Measurements from ENCODE around the gene ENPP3.

ENPP3 gene

GRCh38 chr6:131636880-131637792, at the start of gene ENPP3:
TSS of gene ENPP3 (plus strand) at chr6:131637302. CDS start at chr6:131637385, 83 bp downstream.
- DNase-seq = no peak

GRCh38 chr6:131587909-131588308, 49.2 kb upstream of the ENPP3 start:
- no peak for DNase-seq

DNA sequence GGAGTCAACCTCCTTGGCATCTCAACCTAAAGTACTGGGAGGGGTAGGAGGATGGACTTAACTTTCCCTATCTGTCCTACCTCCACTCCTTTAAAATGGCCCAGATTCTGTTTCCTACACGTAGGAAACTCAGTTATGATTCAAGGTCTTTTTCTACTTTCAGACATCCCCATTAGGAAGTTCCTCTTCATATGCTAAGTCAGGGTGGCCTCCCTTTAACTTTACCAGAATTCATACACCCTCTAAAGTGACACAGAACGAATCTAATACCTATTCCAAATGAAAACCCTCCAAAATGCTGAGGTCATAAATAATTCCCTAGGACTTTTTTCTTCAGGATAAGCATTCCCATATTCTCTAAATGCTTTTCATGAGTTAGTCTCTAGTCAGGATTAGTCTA, 48.5 kb upstream of the ENPP3 start:
- DNase-seq = no peak

DNA sequence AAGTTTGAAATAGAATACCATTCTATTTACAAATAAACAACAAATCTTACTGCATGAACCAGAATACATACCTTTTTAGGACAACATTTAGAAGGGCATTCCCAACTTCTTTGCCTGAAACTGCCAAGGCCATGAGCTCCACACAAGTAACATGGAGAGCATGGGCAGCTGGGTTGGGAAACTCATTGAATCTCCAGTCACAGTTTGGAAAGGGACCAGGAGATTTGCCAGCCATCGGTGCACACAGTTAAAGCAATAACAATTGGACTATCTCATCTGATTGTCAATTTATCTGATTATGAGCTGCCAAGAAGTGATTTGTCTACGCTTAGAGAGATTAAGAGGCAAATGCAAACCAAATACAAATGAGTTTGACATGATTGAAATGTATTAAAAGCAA, 44.2 kb upstream of the ENPP3 start:
- DNase-seq = no peak

- no peak for DNase-seq
Observed at GRCh38 chr6:131594074-131594473, 43.0 kb upstream of the ENPP3 start.

GRCh38 chr6:131597446-131597845, 39.7 kb upstream of the ENPP3 start:
- DNase-seq = no peak

- DNase-seq = no peak
Observed at GRCh38 chr6:131600716-131601115, 36.4 kb upstream of the ENPP3 start.

- no peak for DNase-seq
Observed at GRCh38 chr6:131602781-131603312, 34.3 kb upstream of the ENPP3 start.

GRCh38 chr6:131613296-131613925, 23.7 kb upstream of the ENPP3 start:
- no peak for DNase-seq

DNA sequence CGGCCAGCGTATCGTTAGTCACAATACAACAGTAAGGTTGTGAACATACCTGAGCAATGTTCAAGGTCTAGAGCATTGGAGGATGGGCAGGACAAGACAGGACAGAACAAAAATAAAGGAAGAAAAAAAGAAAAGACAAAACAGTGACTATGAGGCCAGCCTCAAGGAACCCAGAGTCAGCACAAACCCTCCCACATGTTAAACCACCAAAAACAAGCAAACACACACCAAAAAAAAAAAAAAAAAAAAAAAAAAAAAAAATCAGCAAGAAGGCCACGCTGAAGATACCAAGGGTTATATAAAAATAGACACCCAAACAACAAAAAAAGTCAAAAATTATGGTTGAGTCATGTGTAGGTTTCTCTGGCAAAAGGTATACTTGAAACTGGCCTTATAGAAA, 21.8 kb upstream of the ENPP3 start:
- DNase-seq = no peak

- peak; percentile 94 for DNase-seq
Observed at GRCh38 chr6:131627724-131628682, 9.1 kb upstream of the ENPP3 start, which contains the start of gene MED23. TSS of gene MED23 (minus strand) at chr6:131628242. CDS start at chr6:131628049, 193 bp downstream.

DNA sequence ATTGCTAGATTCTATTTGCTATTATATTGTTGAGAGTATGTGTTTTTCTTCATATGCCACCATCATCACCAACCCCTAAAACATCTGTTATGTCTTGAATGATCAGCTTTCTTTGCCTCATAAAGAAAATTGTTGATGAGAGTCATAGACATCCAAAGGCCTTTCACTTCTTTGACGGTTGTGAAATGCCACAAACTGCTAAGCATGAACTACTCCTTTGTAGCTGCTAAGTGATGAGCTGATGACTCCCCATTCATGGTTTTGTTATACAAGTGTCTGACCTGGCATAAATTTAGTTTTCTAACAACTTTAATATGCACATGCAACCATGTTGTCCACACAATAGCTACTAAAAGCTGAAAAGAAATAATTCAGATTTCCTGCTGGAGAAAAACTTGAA, 8.4 kb upstream of the ENPP3 start:
- no peak for DNase-seq

DNA sequence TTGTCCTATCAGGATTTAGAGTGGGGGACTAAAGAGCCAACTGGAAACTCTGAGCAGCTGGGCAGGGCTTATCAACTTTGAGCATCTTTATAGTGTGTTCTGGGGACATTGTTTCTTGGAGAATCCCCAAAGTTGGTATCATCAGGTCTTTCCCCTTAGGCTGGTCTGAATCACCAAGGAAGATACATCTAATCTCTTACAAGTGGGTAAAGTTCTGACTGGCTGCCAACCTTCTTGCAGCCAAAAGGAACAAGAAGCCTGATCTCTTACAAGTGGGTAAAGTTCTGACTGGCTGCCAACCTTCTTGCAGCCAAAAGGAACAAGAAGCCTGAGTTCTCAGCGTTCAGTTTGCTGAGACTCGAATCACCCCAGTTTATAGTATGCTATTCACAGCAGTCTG, 7.5 kb upstream of the ENPP3 start:
- DNase-seq = no peak

GRCh38 chr6:131631625-131632289, 5.3 kb upstream of the ENPP3 start:
- DNase-seq = no peak

- DNase-seq = no peak
Observed at GRCh38 chr6:131635384-131636340, 1.4 kb upstream of the ENPP3 start.

DNA sequence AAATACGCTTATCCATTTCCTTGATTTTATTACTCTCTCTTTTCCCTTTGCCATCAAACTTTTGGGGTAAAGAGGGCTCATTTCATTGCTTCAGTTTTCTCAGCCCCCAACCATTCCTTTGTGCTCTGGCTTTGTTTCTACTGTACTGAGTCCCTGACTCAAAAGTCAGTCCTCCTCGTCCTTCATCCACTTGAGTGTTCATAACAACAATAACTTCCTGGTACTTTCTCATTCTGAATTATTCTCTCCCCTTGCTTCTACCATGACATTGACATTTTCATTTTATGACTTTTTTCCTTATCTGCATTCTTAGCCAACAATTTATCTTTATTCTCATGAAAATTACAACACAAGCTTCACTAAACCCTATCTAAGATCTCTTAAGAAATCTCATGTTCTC, 911 bp downstream of the ENPP3 start:
- no peak for DNase-seq

GRCh38 chr6:131640100-131640499, 3.0 kb downstream of the ENPP3 start:
- DNase-seq = no peak

DNA sequence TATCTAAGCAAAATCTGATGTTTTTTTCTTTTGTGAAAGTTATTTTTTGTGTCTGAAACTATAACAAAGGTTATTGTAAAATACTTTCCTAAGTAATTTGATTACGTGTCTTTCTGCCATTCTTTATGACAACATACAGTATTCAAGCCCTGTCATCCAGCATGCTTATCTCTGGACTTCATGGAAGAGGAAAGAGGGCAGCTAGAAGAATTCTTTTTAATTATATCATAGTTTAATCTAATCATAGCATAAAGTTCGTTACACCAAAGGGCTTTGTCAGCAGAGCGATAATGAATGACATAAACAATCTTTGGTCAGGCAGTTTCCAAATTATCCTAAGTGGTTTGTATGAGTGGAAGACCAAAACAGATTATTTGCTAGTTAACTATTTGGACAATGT, 3.5 kb downstream of the ENPP3 start:
- no peak for DNase-seq

DNA sequence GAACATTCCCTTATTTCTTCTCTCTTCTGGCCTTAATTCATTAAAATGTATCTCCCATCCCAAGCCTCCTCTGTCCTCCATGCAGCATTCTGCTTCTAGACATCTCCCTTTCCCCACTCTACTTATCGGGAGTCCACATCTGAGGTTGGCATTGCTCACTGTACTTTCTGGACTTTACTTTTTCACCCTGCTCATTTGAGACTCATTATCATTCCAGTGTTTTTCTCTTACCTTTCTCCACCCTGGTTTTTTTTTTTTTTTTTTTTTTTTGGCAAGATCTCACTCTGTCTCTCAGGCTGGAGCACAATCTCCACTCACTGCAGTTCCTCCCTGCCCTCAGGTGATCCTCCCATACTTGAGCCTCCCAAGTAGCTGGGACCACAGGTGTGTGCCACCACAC, 4.5 kb downstream of the ENPP3 start:
- DNase-seq = no peak

DNA sequence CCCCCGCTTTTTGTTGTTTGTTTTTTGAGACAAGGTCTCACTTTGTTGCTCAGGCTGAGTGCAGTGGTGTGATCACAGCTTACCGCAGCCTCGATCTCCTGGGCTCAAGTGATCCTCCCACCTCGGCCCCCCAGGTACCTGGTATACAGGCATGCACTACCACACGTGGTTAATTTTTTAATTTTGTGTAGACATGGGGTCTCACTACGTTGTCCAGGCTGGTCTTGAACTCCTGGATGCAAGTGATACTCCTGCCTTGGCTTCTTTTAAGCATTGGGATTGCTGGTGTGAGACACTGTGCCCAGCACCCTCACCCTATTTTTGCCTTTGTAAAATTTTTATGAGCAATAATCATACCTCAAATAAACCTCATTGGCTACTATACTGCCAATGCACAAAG, 5.5 kb downstream of the ENPP3 start:
- DNase-seq = no peak

DNA sequence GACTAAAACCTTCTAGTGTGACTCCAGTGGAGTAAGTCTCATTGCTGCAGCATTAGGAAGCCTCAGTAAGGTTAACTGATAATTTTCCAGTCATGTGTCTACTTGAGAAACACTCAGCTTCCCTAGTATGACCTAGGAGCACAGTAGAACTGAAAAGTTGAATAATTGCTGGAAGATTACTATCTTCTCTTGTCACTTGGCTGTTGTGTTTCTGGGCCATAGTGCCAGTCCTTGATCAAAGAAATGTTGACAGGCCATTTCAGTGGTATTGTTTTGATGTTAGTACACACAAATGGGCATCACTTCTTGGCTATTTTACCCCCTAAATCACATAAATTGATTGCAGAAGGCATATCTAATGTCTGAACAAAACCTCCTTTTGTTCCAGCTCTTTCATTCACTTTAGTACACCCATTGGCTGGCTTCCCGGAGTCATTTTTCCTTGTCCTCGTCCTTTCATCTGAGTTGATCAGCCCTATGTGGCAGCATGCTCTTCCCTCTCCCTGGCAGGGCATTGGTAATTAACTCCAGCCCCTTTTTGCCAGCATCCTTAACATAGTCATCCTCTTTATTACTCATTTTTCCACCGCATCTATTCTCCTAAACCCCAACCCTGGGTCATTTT, 6.0 kb downstream of the ENPP3 start:
- DNase-seq = no peak

Measured in activated CD8-positive, alpha-beta memory T cell treated with anti-CD3 and anti-CD28 coated beads, Interleukin-2, amount 50 U/mL, for 4 hours (primary cell).